Spinal cord (tissue), 10 donors: ENCODE data around the gene CD70. TPM values are rescaled to one million over a fixed set of nuclear protein-coding genes. Genes with fewer than 3 reads are reported as not detected.
A peak's percentile ranks its signal among the peaks of the same experiment; 100 is the strongest.
"Not testable (repeated sequence)": the region's sequence is repeated elsewhere in the genome, so short reads cannot be mapped to it uniquely, and the experiment has no call there.

Experiments
- DNase-seq, 6 donors: peaks; one replicate each; pipeline versions ENCODE4 v3.0.0 to v3.0.0-alpha.2; 2013 to 2015; ENCODE audit warnings: low spot score in 6 of 6, low read depth in 4 of 6
- H3K27ac ChIP-seq: one replicate; pipeline ENCODE4 v1.5.1; 2013; ENCODE audit warnings: low read depth, low read length, control low read depth
- H3K27me3 ChIP-seq: one replicate; pipeline ENCODE4 v1.6.1; 2013; ENCODE audit warnings: low read length; ENCODE audit not compliant: control insufficient read depth, insufficient read depth
- H3K36me3 ChIP-seq: one replicate; pipeline ENCODE4 v1.6.1; 2013; ENCODE audit warnings: low read length; ENCODE audit not compliant: control insufficient read depth, insufficient read depth
- H3K4me1 ChIP-seq: one replicate; pipeline ENCODE4 v1.6.1; 2013; ENCODE audit warnings: low read length; ENCODE audit not compliant: control insufficient read depth, insufficient read depth
- H3K4me3 ChIP-seq: one replicate; pipeline ENCODE4 v1.5.1; 2013; ENCODE audit warnings: low read depth, low read length, control low read depth
- H3K9me3 ChIP-seq: one replicate; pipeline ENCODE4 v1.6.1; 2013; ENCODE audit warnings: low read length; ENCODE audit not compliant: control insufficient read depth, insufficient read depth
- WGBS: methylation state at CpG from one replicate; pipeline ENCODE4 v1.1.5; 2013; ENCODE audit warnings: missing lambda C conversion rate; ENCODE audit not compliant: insufficient coverage; 5-methylcytosine and 5-hydroxymethylcytosine counted together
- polyA plus RNA-seq, 2 donors: library from polyadenylated mRNA; unstranded; fragments of 120-200 nt; gene quantifications; one replicate each; pipeline ENCODE4 v1.2.1, GENCODE V29; 2013; ENCODE audit not compliant: insufficient read length in 2 of 2
- total RNA-seq, 2 donors: library from RNA; depleted of rRNA in 1 of 2; stranded (reverse); fragments of 120-200 nt in 1 of 2; fragments of >200 nt in 1 of 2; gene quantifications; one replicate each; pipeline versions ENCODE4 v1.2.3 to v1.2.4, GENCODE V29; 2013 to 2014
- donor health status: healthy.

The CD70 gene
- total and polyA plus RNA-seq, 4 donors, result not detected

DNA sequence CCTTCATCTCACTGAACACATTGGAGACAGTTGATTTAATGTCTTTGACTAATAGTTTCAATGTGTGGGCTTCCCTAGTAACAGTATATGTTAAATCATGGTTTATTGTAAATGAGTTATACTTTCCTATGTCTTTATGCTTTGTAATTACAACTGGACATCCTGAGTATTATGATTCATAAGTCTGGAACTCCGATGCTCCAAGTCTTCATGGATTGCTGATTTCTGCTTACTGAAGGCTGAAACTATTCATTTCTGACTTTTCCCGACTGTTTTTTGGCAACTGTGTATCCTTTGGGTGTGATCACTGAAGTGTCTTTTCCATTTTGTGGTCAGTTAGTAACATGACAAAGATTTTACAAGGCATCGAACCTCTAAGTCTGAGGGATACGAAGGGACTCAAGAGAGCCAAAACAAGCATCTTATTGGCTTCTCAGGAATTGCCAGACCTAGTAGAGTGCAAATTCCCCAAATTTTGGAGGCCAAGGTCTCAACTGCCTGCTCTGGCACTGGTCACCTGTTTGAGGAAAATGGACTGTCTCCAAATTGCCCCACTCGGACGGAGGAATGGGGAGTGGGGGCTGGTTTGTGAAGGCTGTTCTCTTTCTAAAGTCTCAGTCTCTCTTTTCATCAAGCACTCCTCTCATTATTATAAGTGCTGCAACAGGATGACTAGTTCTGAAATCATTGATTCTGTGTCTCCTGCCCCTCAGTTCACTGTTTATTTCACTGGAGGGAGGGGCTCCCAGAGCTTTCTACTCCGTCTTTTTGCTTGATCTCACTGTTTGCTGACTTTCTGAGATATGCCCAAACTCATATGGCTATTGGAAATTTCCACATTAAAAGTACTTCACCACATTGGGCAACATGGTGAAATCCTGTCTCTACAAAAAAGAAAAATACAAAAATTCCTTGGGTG, 20.2 kb upstream of the CD70 start:
- Histone ChIP-seq H3K36me3 (no peaks in the 10 kb centered on the region), H3K27ac (no peak overlapping the region), H3K9me3 (no peaks in the 10 kb centered on the region), H3K4me3 (no peak overlapping the region), H3K4me1 (no peaks in the 10 kb centered on the region), H3K27me3 (peaks cover 2% of the 10 kb centered on the region)
- 62% methylated on average over 4 of the region's 7 CpGs for WGBS
- DNase-seq, result peak in 1 of 6 donors; percentile 8

DNA sequence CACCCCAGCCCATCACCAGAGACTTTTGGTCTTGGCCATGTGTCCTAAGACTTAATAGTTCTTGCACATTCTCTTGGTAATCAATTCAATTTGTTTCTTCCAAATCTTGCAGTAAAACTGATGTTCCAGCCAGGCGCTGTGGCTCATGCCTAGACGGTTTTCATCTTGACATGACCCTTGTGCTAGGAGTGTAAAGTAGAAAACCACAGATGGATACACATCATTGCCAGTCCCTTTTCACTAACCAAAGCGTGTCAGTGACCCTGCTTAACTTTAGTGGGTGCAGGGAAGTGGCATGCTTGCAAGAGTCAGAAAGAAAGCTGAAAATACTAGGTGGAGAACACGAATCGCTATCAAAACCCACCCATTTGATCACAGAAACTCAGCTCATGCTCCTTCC, 18.0 kb upstream of the CD70 start:
- H3K4me1 ChIP-seq, result no peaks in the 10 kb centered on the region
- no peak for DNase-seq
- 94% methylated on average over 2 of the region's 5 CpGs for WGBS
- no peaks in the 10 kb centered on the region for H3K36me3 ChIP-seq
- H3K27me3 ChIP-seq, result peaks cover 2% of the 10 kb centered on the region
- no peak overlapping the region for H3K4me3 ChIP-seq
- no peaks in the 10 kb centered on the region for H3K9me3 ChIP-seq
- H3K27ac ChIP-seq, result no peak overlapping the region

DNA sequence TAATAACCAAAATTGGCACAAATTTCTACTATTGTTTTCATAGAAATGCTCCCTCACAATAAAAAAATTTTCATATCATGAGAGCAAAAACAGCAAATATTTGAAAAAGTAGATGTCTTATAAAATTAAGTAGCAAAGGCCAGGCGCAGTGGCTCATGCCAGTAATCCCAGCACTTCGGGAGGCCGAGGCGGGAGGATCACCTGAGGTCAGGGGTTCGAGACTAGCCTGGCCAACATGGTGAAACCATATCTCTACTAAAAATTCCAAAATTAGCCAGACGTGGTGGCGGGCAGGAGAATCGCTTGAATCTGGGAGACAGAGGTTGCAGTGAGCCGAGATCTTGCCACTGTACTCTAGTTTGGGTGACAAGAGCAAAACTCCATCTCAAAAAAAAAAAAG, 17.2 kb upstream of the CD70 start:
- not testable (repeated sequence) for H3K4me3 ChIP-seq, H3K27me3 ChIP-seq, H3K9me3 ChIP-seq, DNase-seq, H3K27ac ChIP-seq, H3K4me1 ChIP-seq, H3K36me3 ChIP-seq
- WGBS, result 84% methylated on average over 4 of the region's 9 CpGs

DNA sequence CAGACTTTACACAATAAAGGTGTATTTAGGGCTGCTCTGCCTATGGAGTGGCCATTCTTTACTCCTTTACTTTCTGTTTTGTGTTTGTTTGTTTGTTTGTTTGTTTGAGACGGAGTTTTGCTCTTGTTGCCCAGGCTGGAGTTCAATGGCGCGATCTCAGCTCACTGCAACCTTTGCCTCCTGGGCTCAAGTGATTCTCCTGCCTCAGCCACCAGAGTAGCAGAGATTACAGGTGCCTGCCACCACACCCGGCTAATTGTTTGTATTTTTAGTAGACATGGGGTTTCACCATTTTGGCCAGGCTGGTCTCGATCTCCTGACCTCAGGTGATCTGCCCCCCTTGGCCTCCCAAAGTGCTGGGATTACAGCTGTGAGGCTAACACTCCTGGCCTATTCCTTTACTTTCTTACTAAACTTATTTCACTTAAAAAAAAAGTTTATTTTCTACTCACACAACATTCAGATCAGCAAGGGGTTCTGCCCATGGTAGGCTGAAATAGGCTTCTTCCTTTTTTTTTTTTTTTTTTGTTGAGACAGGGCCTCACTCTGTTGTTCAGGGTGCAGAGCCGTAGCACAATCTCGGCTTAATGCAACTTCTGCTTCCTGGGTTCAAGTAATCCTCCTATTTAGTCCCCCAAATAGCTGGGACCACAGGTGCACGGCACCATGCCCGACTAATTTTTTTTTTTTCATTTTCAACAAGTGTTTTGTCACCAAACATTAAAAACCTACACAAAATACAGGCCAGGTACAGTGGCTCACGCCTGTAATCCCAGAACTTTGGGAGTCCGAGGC, 15.5 kb upstream of the CD70 start:
- not testable (repeated sequence) for H3K27me3 ChIP-seq, H3K4me1 ChIP-seq, H3K9me3 ChIP-seq, H3K36me3 ChIP-seq, DNase-seq, H3K27ac ChIP-seq, H3K4me3 ChIP-seq
- 74% methylated on average over 8 of the region's 11 CpGs for WGBS

DNA sequence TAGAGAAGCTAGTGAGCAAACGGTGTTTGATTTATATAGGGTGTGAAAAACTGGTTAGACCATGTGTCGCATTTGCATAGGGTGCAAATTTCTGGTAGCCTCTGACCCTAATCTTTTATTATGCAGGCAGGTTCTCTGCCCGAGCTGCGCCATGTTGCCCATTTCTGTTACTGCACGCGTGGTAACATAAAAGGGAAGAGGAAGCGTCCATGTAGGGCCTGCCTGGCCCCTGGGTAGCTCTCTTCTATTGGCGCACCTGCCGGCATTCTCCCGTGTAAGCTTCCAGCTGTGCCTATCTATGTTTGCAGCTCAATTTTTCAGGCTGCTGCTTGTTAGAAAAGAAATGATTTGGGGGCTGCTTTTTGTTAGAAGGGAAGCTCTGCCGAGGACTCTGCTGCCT, 14.0 kb upstream of the CD70 start:
- H3K36me3 ChIP-seq, result no peaks in the 10 kb centered on the region
- no peak overlapping the region for H3K27ac ChIP-seq
- no peaks in the 10 kb centered on the region for H3K9me3 ChIP-seq
- no peak overlapping the region for H3K4me3 ChIP-seq
- no peak for DNase-seq
- no peaks in the 10 kb centered on the region for H3K4me1 ChIP-seq
- H3K27me3 ChIP-seq, result no peaks in the 10 kb centered on the region
- 50% methylated on average over 8 of the region's 11 CpGs for WGBS

DNA sequence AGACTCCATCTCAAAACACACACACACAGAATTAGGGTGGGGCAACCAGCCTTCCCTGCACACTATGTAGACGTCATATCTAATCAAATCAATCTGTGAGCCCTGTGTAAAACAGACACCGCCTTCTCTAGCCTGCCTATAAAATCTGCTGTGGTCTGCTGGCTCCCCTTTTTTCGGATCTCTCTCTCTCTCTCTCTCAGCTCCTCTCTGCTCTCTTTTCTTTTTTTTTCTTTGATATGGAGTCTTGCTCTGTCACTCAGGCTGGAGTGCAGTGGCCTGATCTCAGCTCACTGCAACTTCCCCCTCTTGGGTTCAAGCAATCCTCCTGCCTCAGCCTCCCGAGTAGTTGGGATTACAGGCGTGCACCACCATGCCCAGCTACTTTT, 11.8 kb upstream of the CD70 start:
- H3K4me3 ChIP-seq, result no peak overlapping the region
- no peak for DNase-seq
- H3K4me1 ChIP-seq, result no peaks in the 10 kb centered on the region
- no peaks in the 10 kb centered on the region for H3K36me3 ChIP-seq
- H3K27me3 ChIP-seq, result no peaks in the 10 kb centered on the region
- H3K27ac ChIP-seq, result no peak overlapping the region
- 72% methylated on average over 3 of the region's 5 CpGs for WGBS
- H3K9me3 ChIP-seq, result no peaks in the 10 kb centered on the region

DNA sequence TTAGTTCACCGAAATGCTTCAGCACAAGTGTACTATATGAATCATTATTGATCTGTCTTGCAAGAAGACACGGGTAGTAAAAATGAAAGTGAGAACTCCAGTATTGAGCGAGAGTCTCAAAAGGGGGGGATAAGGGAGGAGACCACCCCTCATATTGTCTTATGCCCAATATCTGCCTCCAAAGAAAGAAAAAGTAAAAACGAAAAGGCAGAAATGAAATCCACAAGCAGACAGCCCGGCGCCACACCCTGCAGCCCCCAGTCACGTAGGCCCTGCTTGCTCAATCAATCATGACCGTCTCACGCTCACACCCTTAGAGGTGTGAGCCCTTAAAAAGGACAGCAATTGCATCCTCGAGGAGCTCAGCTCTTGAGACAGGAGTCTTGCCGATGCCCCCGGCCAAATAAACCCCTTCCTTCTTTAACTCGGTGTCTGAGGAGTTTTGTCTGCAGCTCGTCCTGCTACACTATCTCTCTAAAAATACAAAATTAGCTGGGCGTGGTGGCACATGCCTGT, 10.6 kb upstream of the CD70 start:
- not testable (repeated sequence) for H3K27ac ChIP-seq, H3K27me3 ChIP-seq, H3K4me3 ChIP-seq, H3K4me1 ChIP-seq, DNase-seq, H3K9me3 ChIP-seq, H3K36me3 ChIP-seq
- 80% methylated on average over 9 of the region's 15 CpGs for WGBS

DNA sequence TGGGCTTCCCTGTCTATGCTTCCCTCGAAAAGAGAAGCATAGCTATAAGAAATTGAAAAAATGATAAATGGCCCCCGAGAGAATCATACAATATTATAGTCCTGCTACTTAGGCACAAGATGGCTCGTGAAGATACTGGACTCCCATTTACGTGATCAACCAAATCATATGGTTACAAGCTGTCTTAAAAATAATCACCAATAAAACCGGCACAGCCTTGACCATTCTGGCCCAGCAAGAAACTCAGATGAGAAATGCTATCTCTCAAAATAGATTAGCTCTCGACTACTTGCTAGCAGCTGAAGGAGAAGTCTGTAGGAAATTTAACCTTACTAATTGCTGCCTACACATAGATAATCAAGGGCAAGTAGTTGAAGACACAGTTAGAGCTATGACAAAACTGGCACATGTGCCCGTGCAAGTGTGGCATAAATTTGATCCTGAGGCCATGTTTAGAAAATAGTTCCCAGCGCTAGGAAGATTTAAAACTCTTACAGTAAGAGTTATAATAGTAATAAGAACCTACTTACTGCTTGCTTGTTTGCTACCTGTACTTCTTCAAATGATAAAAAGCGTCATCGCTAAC, 10.1 kb upstream of the CD70 start:
- not testable (repeated sequence) for H3K4me1 ChIP-seq, H3K9me3 ChIP-seq, H3K27me3 ChIP-seq, H3K36me3 ChIP-seq, DNase-seq, H3K27ac ChIP-seq, H3K4me3 ChIP-seq
- WGBS, result 88% methylated on average over 3 of the region's 10 CpGs

DNA sequence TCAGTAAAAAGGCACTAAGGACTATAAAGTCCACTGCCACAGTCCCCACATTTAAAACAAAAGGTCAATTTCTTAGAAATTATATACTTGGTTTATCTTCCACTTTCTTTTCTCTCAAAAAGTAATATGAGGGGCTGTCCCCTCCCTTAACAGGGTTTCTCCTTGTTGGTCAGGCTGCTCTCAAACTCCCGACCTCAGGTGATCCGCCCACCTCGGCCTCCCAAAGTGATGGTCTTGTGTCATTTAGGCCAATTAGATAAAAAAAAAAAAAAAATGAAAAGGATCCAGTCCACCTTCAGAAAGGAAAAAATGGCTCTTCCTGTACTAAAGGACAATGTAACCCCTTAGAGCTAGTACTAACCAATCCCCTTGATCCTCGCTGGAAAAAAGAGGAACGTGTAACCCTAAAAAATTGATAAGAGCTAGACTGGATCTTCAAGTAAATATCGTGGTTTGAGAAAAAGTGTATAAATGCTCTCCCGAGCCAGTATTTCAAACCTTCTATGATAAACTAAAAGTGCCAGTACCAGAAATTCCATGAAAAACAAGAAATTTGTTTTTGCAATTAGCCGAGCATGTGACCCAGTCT, 9.0 kb upstream of the CD70 start:
- no peaks in the 10 kb centered on the region for H3K27me3 ChIP-seq
- no peak overlapping the region for H3K4me3 ChIP-seq
- no peaks in the 10 kb centered on the region for H3K4me1 ChIP-seq
- WGBS, result no CpG with 5 or more reads among the region's 8 CpGs
- no peak overlapping the region for H3K27ac ChIP-seq
- no peak for DNase-seq
- H3K9me3 ChIP-seq, result no peaks in the 10 kb centered on the region
- H3K36me3 ChIP-seq, result no peaks in the 10 kb centered on the region
